GM12878 (cell line): ENCODE data around the gene RNF25. TPM values are rescaled to one million over a fixed set of nuclear protein-coding genes. Genes with fewer than 3 reads are reported as not detected.

Experiments used
- ATAC-seq: fragments of 200-7000 bp; cut with Tn5 transposase; 3 replicates; pipeline ENCODE4 v1.9.1; 2020; ENCODE audit warnings: mild to moderate bottlenecking, moderate library complexity
- BruUV-seq: library from RNA; stranded (reverse); fragments of 400-500 nt; replicated peaks from 2 replicates; lab custom pipeline; 2021; lab: Mats Ljungman, UMichigan
- CTCF ChIA-PET: fragments of 300-600 bp; sonication (Branson Sonifier 250); formaldehyde crosslinking; extraction: SDS; loops from one replicate; lab custom pipeline; 2021; ENCODE audit warnings: inconsistent platforms; lab: Yijun Ruan, JAX
- POLR2A ChIA-PET: fragments of 350-600 bp; formaldehyde crosslinking; extraction: SDS; loops from one replicate; lab custom pipeline; 2021; ENCODE audit warnings: inconsistent platforms; lab: Charles Lee
- RAD21 ChIA-PET: fragments of 300-600 bp; sonication (Branson Sonifier 250); formaldehyde crosslinking; loops from one replicate; lab custom pipeline; 2023; ENCODE audit warnings: antibody characterized with exemption; ENCODE audit not compliant: unreplicated experiment; lab: Charles Lee
- SMC1A ChIA-PET: fragments of 300-600 bp; sonication (Branson Sonifier 250); formaldehyde crosslinking; loops from one replicate; lab custom pipeline; 2023; ENCODE audit not compliant: unreplicated experiment, uncharacterized antibody; lab: Charles Lee
- DNase-seq: peaks from one replicate; pipeline ENCODE4 v3.0.0-alpha.2; 2011; ENCODE audit warnings: low read depth, low spot score
- FAIRE-seq: peaks from 3 replicates; lab custom pipeline; 2011; peaks lifted over from hg19 to GRCh38; lab: Jason Lieb, UNC
- H2AFZ ChIP-seq: 2 replicates; pipeline ENCODE4 v1.6.0; 2011; ENCODE audit warnings: low read depth, low read length, control low read depth; ENCODE audit not compliant: control insufficient read depth
- H3K27ac ChIP-seq: 2 replicates; pipeline ENCODE4 v1.5.1; 2011; ENCODE audit warnings: control low read depth; ENCODE audit not compliant: control insufficient read depth, insufficient read depth
- H3K27me3 ChIP-seq, 2 experiments: replicated peaks in 1 of 2; 2 replicates each; pipeline versions ENCODE4 v1.6.0 to v1.6.1; 2011; ENCODE audit warnings: low read length in 1 of 2; ENCODE audit not compliant: control insufficient read depth in 2 of 2, insufficient read depth in 2 of 2
- H3K36me3 ChIP-seq, 2 experiments: 2 replicates each; pipeline ENCODE4 v1.5.1; 2011; ENCODE audit warnings: low read length in 1 of 2; ENCODE audit not compliant: control insufficient read depth in 2 of 2, insufficient read depth in 2 of 2
- H3K4me1 ChIP-seq: 2 replicates; pipeline ENCODE4 v1.6.1; 2011; ENCODE audit warnings: mild to moderate bottlenecking, low read length, moderate library complexity, mixed read lengths; ENCODE audit not compliant: control insufficient read depth, insufficient read depth
- H3K4me2 ChIP-seq: 2 replicates; pipeline ENCODE4 v1.6.0; 2011; ENCODE audit warnings: control low read depth; ENCODE audit not compliant: control insufficient read depth, insufficient read depth
- H3K4me3 ChIP-seq: fragments of 200-600 bp; sonication (generic); 2 replicates; pipeline ENCODE4 v1.5.1; 2016
- H3K79me2 ChIP-seq: 2 replicates; pipeline ENCODE4 v1.6.0; 2011; ENCODE audit warnings: low read length; ENCODE audit not compliant: control insufficient read depth, insufficient read depth
- H3K9ac ChIP-seq: 2 replicates; pipeline ENCODE4 v1.8.0; 2011; ENCODE audit warnings: low read length, control low read depth, mixed read lengths; ENCODE audit not compliant: control insufficient read depth, insufficient read depth
- H3K9me3 ChIP-seq: replicated peaks from 3 replicates; pipeline ENCODE4 v1.5.1; 2011; ENCODE audit warnings: mild to moderate bottlenecking, low read length; ENCODE audit not compliant: control insufficient read depth, insufficient read depth
- H4K20me1 ChIP-seq: 2 replicates; pipeline ENCODE4 v1.6.0; 2011; ENCODE audit not compliant: control insufficient read depth, insufficient read depth
- ATF7 ChIP-seq: fragments of 450-650 bp; IDR thresholded peaks from 2 replicates; pipeline ENCODE4 v1.6.1; 2016; ENCODE audit warnings: low read depth, mild to moderate bottlenecking
- BHLHE40 ChIP-seq, 2 experiments: fragments of 450-650 bp in 1 of 2; IDR thresholded peaks; 2 replicates each; pipeline ENCODE4 v1.6.1; 2011 to 2017; ENCODE audit warnings: low read depth in 2 of 2, borderline replicate concordance in 1 of 2, improper control_type of control experiment in 1 of 2, low read length in 1 of 2, mild to moderate bottlenecking in 1 of 2
- HDAC6 ChIP-seq: fragments of 200-600 bp; sonication (generic); IDR thresholded peaks from one replicate; pipeline ENCODE4 v1.8.0; 2017; ENCODE audit warnings: antibody characterized with exemption; ENCODE audit not compliant: unreplicated experiment
- IRF4 ChIP-seq: IDR thresholded peaks from 2 replicates; pipeline ENCODE4 v1.6.1; 2011; ENCODE audit warnings: low read depth, low read length
- MEF2B ChIP-seq: fragments of 450-650 bp; IDR thresholded peaks from 2 replicates; pipeline ENCODE4 v1.6.1; 2018; ENCODE audit warnings: mild to moderate bottlenecking, moderate library complexity; ENCODE audit not compliant: partially characterized antibody, poor library complexity, severe bottlenecking
- NBN ChIP-seq: fragments of 450-650 bp; IDR thresholded peaks from 2 replicates; pipeline ENCODE4 v1.6.1; 2016
- NRF1 ChIP-seq: conservative IDR thresholded peaks from 2 replicates; pipeline ENCODE4 v1.6.1; 2011; ENCODE audit warnings: mild to moderate bottlenecking, low read depth, low read length, improper control_type of control experiment
- RAD21 ChIP-seq: IDR thresholded peaks from 2 replicates; pipeline ENCODE4 v1.6.1; 2011; ENCODE audit warnings: mild to moderate bottlenecking, low read depth, low read length, moderate library complexity; ENCODE audit not compliant: insufficient read depth
- SREBF2 ChIP-seq: IDR thresholded peaks from 2 replicates; pipeline ENCODE4 v1.6.1; 2012; ENCODE audit warnings: mild to moderate bottlenecking, low read length
- STAT3 ChIP-seq: IDR thresholded peaks from 2 replicates; pipeline ENCODE4 v1.6.1; 2011; ENCODE audit warnings: low read depth, low read length, improper control_type of control experiment
- TBL1XR1 ChIP-seq: IDR thresholded peaks from 2 replicates; pipeline ENCODE4 v1.6.1; 2012; ENCODE audit warnings: low read depth, low read length, improper control_type of control experiment
- ZBED1 ChIP-seq: IDR thresholded peaks from 2 replicates; pipeline ENCODE4 v1.6.1; 2016; ENCODE audit warnings: borderline replicate concordance
- ZNF622 ChIP-seq: fragments of 450-650 bp; IDR thresholded peaks from 2 replicates; pipeline ENCODE4 v1.6.1; 2017; ENCODE audit warnings: mild to moderate bottlenecking, inconsistent platforms
- WGBS: methylation state at CpG from one replicate; pipeline ENCODE4 v1.1.6; 2016; ENCODE audit warnings: low lambda C conversion rate; ENCODE audit not compliant: insufficient replicate concordance, insufficient coverage; ENCODE audit errors: missing lambda C conversion rate; 5-methylcytosine and 5-hydroxymethylcytosine counted together
- in situ Hi-C: fragments of 300-500 bp; cut with MboI; formaldehyde crosslinking; loops from 9 replicates; pipeline ENCODE4 v1.14.3; 2018; ENCODE audit warnings: mixed read lengths
- intact Hi-C: fragments of 100-400 bp; cut with micrococcal nuclease; formaldehyde crosslinking; loops from one replicate; pipeline ENCODE4 v1.14.2; 2022; ENCODE audit not compliant: unreplicated experiment
- polyA plus RNA-seq, 11 experiments: library from polyadenylated mRNA; depleted of rRNA in 4 of 11; unstranded in 6 of 11; stranded (reverse) in 5 of 11; fragments of >200 nt; fragmentation: Nextera tagmentation in 4 of 11; fragmentation: Illumina TruSeq in 1 of 11; extraction: Ambion mirVana in 4 of 11; extraction: Trizol in 1 of 11; gene quantifications; 1 replicate in 1 of 11; 2 replicates in 10 of 11; pipeline versions ENCODE4 v1.2.1 to v1.2.3, GENCODE V29; 2011 to 2016; ENCODE audit warnings: inconsistent platforms in 2 of 11, missing spikeins in 2 of 11, low read depth in 1 of 11
- total RNA-seq, 4 experiments: library from RNA; depleted of rRNA in 3 of 4; stranded (reverse); fragments of >200 nt in 3 of 4; fragmentation: Illumina TruSeq in 1 of 4; extraction: Trizol in 1 of 4; gene quantifications; 2 replicates each; pipeline versions ENCODE4 v1.2.1 to v1.2.3, GENCODE V29; 2013 to 2021
- TF ChIP-seq, protein P1 (sequence below): IDR thresholded peaks from 2 replicates; pipeline ENCODE4 v1.6.1; 2011; ENCODE audit warnings: mild to moderate bottlenecking, low read depth, low read length, moderate library complexity; ENCODE audit not compliant: insufficient replicate concordance
- TF ChIP-seq, protein P2 (sequence below): fragments of 450-650 bp; IDR thresholded peaks from 2 replicates; pipeline ENCODE4 v1.6.1; 2017; ENCODE audit warnings: mild to moderate bottlenecking, low read depth, inconsistent platforms; ENCODE audit not compliant: poor library complexity, severe bottlenecking

Gene RNF25
- total and polyA plus RNA-seq, 10 of the 15 experiments (the other 5 are each of a cell fraction or from before 2014, with no cell fraction given): 1.3 to 70.4 (median 28.4) TPM

DNA sequence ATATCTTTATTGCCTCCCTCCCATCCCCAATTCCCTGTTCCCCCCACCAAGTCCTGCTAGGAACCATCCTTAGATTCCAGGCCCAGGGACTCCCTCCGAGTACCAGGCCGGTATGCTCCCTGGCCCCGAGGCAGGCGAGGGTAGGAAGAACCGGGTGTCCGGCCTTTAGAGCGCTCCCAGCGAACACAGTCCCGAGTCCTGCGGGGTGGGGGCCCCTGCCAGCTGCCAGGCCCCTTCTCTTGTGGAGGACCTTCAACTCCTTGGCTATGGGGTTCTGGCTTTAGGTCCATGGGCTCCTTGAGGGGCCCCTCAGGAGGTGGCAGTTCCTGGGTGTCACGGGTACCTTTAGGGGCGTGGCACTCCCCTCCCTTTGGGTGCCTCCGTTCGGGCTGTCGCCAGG is 7.9 kb downstream of the RNF25 start:
- Histone ChIP-seq H3K27ac (no peak overlapping the region), H3K36me3 (peaks cover 24 to 25% of the 10 kb centered on the region in 2 experiments; a peak in 3 of 4 replicates), H3K79me2 (peaks cover 13% of the 10 kb centered on the region), H3K9ac (no peak overlapping the region), H3K4me3 (no peak overlapping the region), H4K20me1 (no peaks in the 10 kb centered on the region), H3K4me1 (peaks cover 9% of the 10 kb centered on the region), H3K9me3 (no peaks in the 10 kb centered on the region), H2AFZ (no peak overlapping the region), H3K4me2 (no peak overlapping the region), H3K27me3 (no peaks in the 10 kb centered on the region)
- POLR2A ChIA-PET: no interaction called here
- DNase-seq (no peak), ATAC-seq (no peak), FAIRE-seq (no peak)
- CTCF ChIA-PET: no interaction called here
- SMC1A ChIA-PET: no interaction called here
- in situ Hi-C loops (loop anchor here (5.0 kb wide), 1 partner anchor 183 kb away; no protein-coding TSS in a partner anchor), intact Hi-C loops (no loop called here)
- TF ChIP-seq IRF4 (no peak), RAD21 (no peak), NBN (no peak), SREBF2 (no peak), ZBED1 (no peak), STAT3 (no peak), ZNF622 (no peak), ATF7 (no peak), TBL1XR1 (no peak), HDAC6 (no peak), MEF2B (no peak), BHLHE40 (IDR thresholded peaks at IDR 0.05; ENCODE audit: borderline replicate concordance in 1 of 2, low read depth in 2 of 2, low read length in 1 of 2) (no peak), NRF1 (no peak)
- TF ChIP-seq, protein P1, sequence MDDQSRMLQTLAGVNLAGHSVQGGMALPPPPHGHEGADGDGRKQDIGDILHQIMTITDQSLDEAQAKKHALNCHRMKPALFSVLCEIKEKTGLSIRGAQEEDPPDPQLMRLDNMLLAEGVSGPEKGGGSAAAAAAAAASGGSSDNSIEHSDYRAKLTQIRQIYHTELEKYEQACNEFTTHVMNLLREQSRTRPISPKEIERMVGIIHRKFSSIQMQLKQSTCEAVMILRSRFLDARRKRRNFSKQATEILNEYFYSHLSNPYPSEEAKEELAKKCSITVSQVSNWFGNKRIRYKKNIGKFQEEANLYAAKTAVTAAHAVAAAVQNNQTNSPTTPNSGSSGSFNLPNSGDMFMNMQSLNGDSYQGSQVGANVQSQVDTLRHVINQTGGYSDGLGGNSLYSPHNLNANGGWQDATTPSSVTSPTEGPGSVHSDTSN: no peak
- TF ChIP-seq, protein P2, sequence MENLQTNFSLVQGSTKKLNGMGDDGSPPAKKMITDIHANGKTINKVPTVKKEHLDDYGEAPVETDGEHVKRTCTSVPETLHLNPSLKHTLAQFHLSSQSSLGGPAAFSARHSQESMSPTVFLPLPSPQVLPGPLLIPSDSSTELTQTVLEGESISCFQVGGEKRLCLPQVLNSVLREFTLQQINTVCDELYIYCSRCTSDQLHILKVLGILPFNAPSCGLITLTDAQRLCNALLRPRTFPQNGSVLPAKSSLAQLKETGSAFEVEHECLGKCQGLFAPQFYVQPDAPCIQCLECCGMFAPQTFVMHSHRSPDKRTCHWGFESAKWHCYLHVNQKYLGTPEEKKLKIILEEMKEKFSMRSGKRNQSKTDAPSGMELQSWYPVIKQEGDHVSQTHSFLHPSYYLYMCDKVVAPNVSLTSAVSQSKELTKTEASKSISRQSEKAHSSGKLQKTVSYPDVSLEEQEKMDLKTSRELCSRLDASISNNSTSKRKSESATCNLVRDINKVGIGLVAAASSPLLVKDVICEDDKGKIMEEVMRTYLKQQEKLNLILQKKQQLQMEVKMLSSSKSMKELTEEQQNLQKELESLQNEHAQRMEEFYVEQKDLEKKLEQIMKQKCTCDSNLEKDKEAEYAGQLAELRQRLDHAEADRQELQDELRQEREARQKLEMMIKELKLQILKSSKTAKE: no peak
- no TSS peak for BruUV-seq
- WGBS: 96% methylated on average over 15 of the region's 15 CpGs
- RAD21 ChIA-PET: no interaction called here
